Endothelial cell of umbilical vein (primary cell): ENCODE data around the gene POU6F1. TPM values are rescaled to one million over a fixed set of nuclear protein-coding genes. Genes with fewer than 3 reads are reported as not detected.

Source experiments
- BruUV-seq: library from RNA; stranded (reverse); fragments of 400-500 nt; replicated peaks from 2 replicates; lab custom pipeline; 2021; lab: Mats Ljungman, UMichigan
- CTCF ChIA-PET: fragments of 300-600, 350-600 bp; sonication (Branson Sonifier 250); formaldehyde crosslinking; loops from one replicate; lab custom pipeline; 2021; ENCODE audit warnings: antibody characterized with exemption, inconsistent platforms; lab: Charles Lee
- POLR2A ChIA-PET: fragments of 300-600, 350-600 bp; sonication (Branson Sonifier 250); formaldehyde crosslinking; loops from one replicate; lab custom pipeline; 2021; ENCODE audit warnings: antibody characterized with exemption, inconsistent platforms; lab: Charles Lee
- DNase-seq: peaks from one replicate; pipeline ENCODE4 v3.0.0-alpha.2; 2011; ENCODE audit warnings: low read depth, low spot score
- FAIRE-seq: peaks from 2 replicates; lab custom pipeline; 2011; peaks lifted over from hg19 to GRCh38; lab: Jason Lieb, UNC
- H2AFZ ChIP-seq: 2 replicates; pipeline ENCODE4 v1.6.0; 2012; ENCODE audit warnings: low read depth, low read length, control low read depth, inconsistent platforms
- H3K27ac ChIP-seq: 2 replicates; pipeline ENCODE4 v1.5.1; 2011; ENCODE audit warnings: low read depth, mild to moderate bottlenecking, control low read depth, low read length, moderate library complexity; ENCODE audit not compliant: insufficient read depth
- H3K27me3 ChIP-seq, 2 experiments: 2 replicates each; pipeline versions ENCODE4 v1.6.0 to v1.6.1; 2011; ENCODE audit warnings: low read length in 2 of 2, mixed read lengths in 1 of 2; ENCODE audit not compliant: control insufficient read depth in 2 of 2, insufficient read depth in 2 of 2
- H3K36me3 ChIP-seq, 2 experiments: 2 replicates in 1 of 2; 3 replicates in 1 of 2; pipeline ENCODE4 v1.5.1; 2011; ENCODE audit warnings: low read length in 2 of 2, mild to moderate bottlenecking in 1 of 2, moderate library complexity in 1 of 2; ENCODE audit not compliant: control insufficient read depth in 2 of 2, insufficient read depth in 2 of 2; ENCODE audit errors: extremely low read depth in 1 of 2
- H3K4me1 ChIP-seq: 3 replicates; pipeline ENCODE4 v1.5.1; 2011; ENCODE audit warnings: mild to moderate bottlenecking, low read length; ENCODE audit not compliant: control insufficient read depth, insufficient read depth; ENCODE audit errors: extremely low read depth
- H3K4me2 ChIP-seq: 2 replicates; pipeline ENCODE4 v1.6.1; 2011; ENCODE audit warnings: low read length, control low read depth, mixed read lengths; ENCODE audit not compliant: insufficient read depth
- H3K4me3 ChIP-seq, 3 experiments: fragments of 200-600 bp in 1 of 3; sonication (generic), shearing (Covaris generic) in 1 of 3; replicated peaks in 1 of 3; 2 replicates each; pipeline ENCODE4 v1.5.1; 2011 to 2016; ENCODE audit warnings: control low read depth in 3 of 3, low read length in 3 of 3, mild to moderate bottlenecking in 2 of 3, inconsistent platforms in 1 of 3, low read depth in 1 of 3, moderate library complexity in 1 of 3; ENCODE audit not compliant: insufficient read depth in 1 of 3
- H3K79me2 ChIP-seq: 2 replicates; pipeline ENCODE4 v1.6.0; 2012; ENCODE audit warnings: low read length, inconsistent platforms; ENCODE audit not compliant: control insufficient read depth, insufficient read depth
- H3K9ac ChIP-seq: replicated peaks from 2 replicates; pipeline ENCODE3; 2011; ENCODE audit warnings: low read length, control low read depth; ENCODE audit not compliant: insufficient read depth; ENCODE audit errors: extremely low read depth
- H3K9me1 ChIP-seq: replicated peaks from 3 replicates; pipeline ENCODE4 v1.6.0; 2011; ENCODE audit warnings: mild to moderate bottlenecking, low read length; ENCODE audit not compliant: control insufficient read depth, insufficient read depth; ENCODE audit errors: extremely low read depth
- H3K9me3 ChIP-seq: replicated peaks from 2 replicates; pipeline ENCODE4 v1.5.1; 2012; ENCODE audit warnings: low read length, inconsistent platforms; ENCODE audit not compliant: control insufficient read depth, insufficient read depth
- H4K20me1 ChIP-seq: replicated peaks from 2 replicates; pipeline ENCODE3; 2011; ENCODE audit warnings: mild to moderate bottlenecking, low read length; ENCODE audit not compliant: control insufficient read depth, insufficient read depth; ENCODE audit errors: extremely low read depth
- CTCF ChIP-seq, 2 donors: IDR thresholded peaks; 1 replicate in 1 of 2; 2 replicates in 1 of 2; pipeline ENCODE4 v1.5.1; 2011; ENCODE audit warnings: low read length in 2 of 2, mild to moderate bottlenecking in 2 of 2, moderate library complexity in 2 of 2, control low read depth in 1 of 2, inconsistent platforms in 1 of 2, low read depth in 1 of 2; ENCODE audit not compliant: insufficient read depth in 1 of 2; ENCODE audit errors: extremely low read depth in 1 of 2
- EZH2 ChIP-seq: IDR thresholded peaks from 2 replicates; pipeline ENCODE4 v1.6.1; 2012; ENCODE audit warnings: borderline replicate concordance, low read depth, mild to moderate bottlenecking, moderate library complexity, low read length, inconsistent platforms; ENCODE audit not compliant: severe bottlenecking
- FOS ChIP-seq: IDR thresholded peaks from 2 replicates; pipeline ENCODE4 v1.6.1; 2011; ENCODE audit warnings: mild to moderate bottlenecking, low read length, moderate library complexity, borderline replicate concordance; ENCODE audit not compliant: insufficient read depth
- MAX ChIP-seq: IDR thresholded peaks from 2 replicates; pipeline ENCODE4 v1.6.1; 2011; ENCODE audit not compliant: insufficient read depth, insufficient read length
- POLR2A ChIP-seq: IDR thresholded peaks from 2 replicates; pipeline ENCODE4 v1.6.1; 2012; ENCODE audit warnings: low read depth, mild to moderate bottlenecking, control low read depth, low read length
- dilution Hi-C: fragments of 300-500 bp; cut with MboI; formaldehyde crosslinking; loops from one replicate; pipeline ENCODE4 v1.15.0; 2019; ENCODE audit warnings: low sequenced_read_pairs; ENCODE audit not compliant: extremely low pct_ligation_motif_present
- intact Hi-C: fragments of 100-400 bp; cut with micrococcal nuclease; formaldehyde crosslinking; loops from one replicate; pipeline ENCODE4 v1.10.0; 2022
- polyA plus RNA-seq, 4 experiments: library from polyadenylated mRNA; depleted of rRNA in 3 of 4; stranded (reverse) in 3 of 4; unstranded in 1 of 4; fragments of >200 nt; gene quantifications; 2 replicates each; pipeline versions ENCODE4 v1.2.1 to v1.2.3, GENCODE V29; 2011 to 2012; ENCODE audit warnings: missing spikeins in 1 of 4
- total RNA-seq: library from RNA; stranded (reverse); gene quantifications from 2 replicates; pipeline ENCODE4 v1.2.3, GENCODE V29; 2021

The POU6F1 gene
- total and polyA plus RNA-seq, 2 donors (not counting 3 experiments of a cell fraction or from before 2014, with no cell fraction given): 5.4 to 14.4 TPM

- TF ChIP-seq CTCF (IDR thresholded peaks at IDR 0.05; ENCODE audit: extremely low read depth in 1 of 2, insufficient read depth in 1 of 2, low read depth in 1 of 2, low read length in 2 of 2): no peak
- no peak for TF ChIP-seq MAX
- no peak for TF ChIP-seq FOS
- no peak for TF ChIP-seq POLR2A
- TF ChIP-seq EZH2: no peak
- H3K36me3 ChIP-seq: no peaks in the 10 kb centered on the region
- no peak overlapping the region for H3K9ac ChIP-seq
- dilution Hi-C loops (no loop called here), intact Hi-C loops (no loop called here)
- H3K4me3 ChIP-seq: no peak overlapping the region
- H4K20me1 ChIP-seq: no peaks in the 10 kb centered on the region
- FAIRE-seq (no peak), DNase-seq (no peak)
- H3K79me2 ChIP-seq: no peaks in the 10 kb centered on the region
- POLR2A ChIA-PET: no interaction called here
- no peaks in the 10 kb centered on the region for H3K4me1 ChIP-seq
- H3K9me1 ChIP-seq: no peaks in the 10 kb centered on the region
- CTCF ChIA-PET: interaction anchor here (1.2 to 3.0 kb wide), 2 partner anchors 10 to 112 kb away, joined by 3 to 12 read pairs; no protein-coding TSS in a partner anchor
- H3K4me2 ChIP-seq: no peak overlapping the region
- H3K9me3 ChIP-seq: no peaks in the 10 kb centered on the region
- BruUV-seq: no TSS peak
- no peaks in the 10 kb centered on the region for H3K27me3 ChIP-seq
- H3K27ac ChIP-seq: no peak overlapping the region
- no peak overlapping the region for H2AFZ ChIP-seq
These were observed 11.4 kb upstream of the POU6F1 start for GRCh38 chr12:51229116-51229809.
